SH-SY5Y (cell line): ENCODE data around the gene SLC45A1.

Source experiments
- GATA2 ChIP-seq: IDR thresholded peaks from 2 replicates; pipeline ENCODE4 v1.6.1; 2011; ENCODE audit warnings: mild to moderate bottlenecking, low read depth, low read length
- GATA3 ChIP-seq: IDR thresholded peaks from 2 replicates; pipeline ENCODE4 v1.6.1; 2011; ENCODE audit warnings: low read depth, mild to moderate bottlenecking, low read length, moderate library complexity

DNA sequence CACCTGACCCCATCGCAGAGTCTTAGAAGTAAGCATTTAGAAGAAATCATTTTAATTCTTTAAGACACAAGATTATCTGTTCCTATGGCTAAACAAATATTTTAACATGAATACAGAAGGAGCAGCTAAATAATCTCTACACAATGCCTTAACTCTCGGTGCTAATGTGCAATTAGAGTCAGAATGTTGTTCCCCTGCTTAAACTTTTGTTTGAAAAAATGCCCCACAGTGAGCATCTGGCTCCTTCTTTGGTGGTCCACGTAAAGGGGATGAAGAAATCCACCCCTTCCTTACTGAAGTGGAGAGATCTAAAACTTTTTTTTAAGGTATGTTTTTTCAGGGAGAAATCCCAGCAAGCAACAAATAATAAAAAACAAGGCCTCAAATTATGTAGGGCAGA, 55.2 kb downstream of the SLC45A1 start:
- TF ChIP-seq GATA2 (no peak), GATA3 (no peak)
